K562 (cell line): ENCODE results near the gene PPP1R15A. TPM values are rescaled to one million over a fixed set of nuclear protein-coding genes. Genes with fewer than 3 reads are reported as not detected.

Experiments used
- ATAC-seq: fragments of 200-7000 bp; cut with Tn5 transposase; 3 replicates; pipeline ENCODE4 v1.9.1; 2020; ENCODE audit warnings: moderate library complexity
- BruUV-seq: library from RNA; stranded (reverse); fragments of 400-500 nt; replicated peaks from 2 replicates; lab custom pipeline; 2021; lab: Mats Ljungman, UMichigan
- CTCF ChIA-PET: fragments of 300-600 bp; formaldehyde crosslinking; extraction: SDS; loops from one replicate; lab custom pipeline; 2021; ENCODE audit warnings: low intra/inter-chr PET ratio; lab: Yijun Ruan, JAX
- POLR2A ChIA-PET: fragments of 300-600, 350-650 bp; sonication (Branson Sonifier 250); formaldehyde crosslinking; extraction: SDS; loops from one replicate; lab custom pipeline; 2021; ENCODE audit warnings: antibody characterized with exemption, inconsistent platforms; lab: Yijun Ruan, JAX
- DNase-seq, 4 experiments: peaks; one replicate each; pipeline versions ENCODE4 v3.0.0 to v3.0.0-alpha.2; 2011 to 2018; ENCODE audit warnings: low spot score in 3 of 4, mixed read lengths in 3 of 4; ENCODE audit errors: extremely low read depth in 1 of 4
- FAIRE-seq: peaks from 2 replicates; lab custom pipeline; 2011; peaks lifted over from hg19 to GRCh38; lab: Jason Lieb, UNC
- H2AFZ ChIP-seq: 2 replicates; pipeline ENCODE4 v1.6.0; 2011; ENCODE audit warnings: low read depth, low read length, control low read depth, inconsistent platforms
- H3K27ac ChIP-seq: fragments of 200-600 bp; 3 replicates; pipeline ENCODE4 v1.8.0; 2011; ENCODE audit warnings: low read depth, mild to moderate bottlenecking, control low read depth, inconsistent platforms, low read length, moderate library complexity, mixed read lengths; ENCODE audit errors: extremely low read depth
- H3K27me3 ChIP-seq, 2 experiments: fragments of 300-600 bp in 1 of 2; 2 replicates in 1 of 2; 3 replicates in 1 of 2; pipeline versions ENCODE4 v1.6.0 to v1.8.0; 2011; ENCODE audit warnings: inconsistent platforms in 2 of 2, low read length in 2 of 2, mild to moderate bottlenecking in 1 of 2, mixed read lengths in 1 of 2, moderate library complexity in 1 of 2; ENCODE audit not compliant: control insufficient read depth in 2 of 2, insufficient read depth in 2 of 2
- H3K36me3 ChIP-seq: fragments of 300-600 bp; 3 replicates; pipeline ENCODE4 v1.8.0; 2011; ENCODE audit warnings: mild to moderate bottlenecking, low read length, inconsistent platforms; ENCODE audit not compliant: control insufficient read depth, insufficient read depth
- H3K4me1 ChIP-seq, 2 experiments: fragments of 200-600 bp in 1 of 2; replicated peaks in 1 of 2; 2 replicates in 1 of 2; 3 replicates in 1 of 2; pipeline versions ENCODE4 v1.5.1 to v1.8.0; 2011; ENCODE audit warnings: inconsistent platforms in 2 of 2, low read length in 2 of 2, mild to moderate bottlenecking in 1 of 2, mixed read lengths in 1 of 2, moderate library complexity in 1 of 2; ENCODE audit not compliant: control insufficient read depth in 2 of 2, insufficient read depth in 2 of 2
- H3K4me2 ChIP-seq: 2 replicates; pipeline ENCODE4 v1.6.1; 2011; ENCODE audit warnings: low read length, control low read depth, inconsistent platforms, mixed read lengths; ENCODE audit not compliant: insufficient read depth
- H3K4me3 ChIP-seq: fragments of 200-600 bp; sonication (generic), shearing (Covaris generic); 2 replicates; pipeline ENCODE4 v1.5.1; 2016; ENCODE audit warnings: control low read depth, inconsistent platforms
- H3K79me2 ChIP-seq: fragments of 200-600 bp; 3 replicates; pipeline ENCODE4 v1.8.0; 2011; ENCODE audit warnings: low read length, inconsistent platforms; ENCODE audit not compliant: control insufficient read depth, insufficient read depth
- H3K9ac ChIP-seq, 2 experiments: 2 replicates each; pipeline versions ENCODE4 v1.6.0 to v1.6.1; 2011; ENCODE audit warnings: low read depth in 2 of 2, low read length in 2 of 2, control low read depth in 1 of 2, inconsistent platforms in 1 of 2, mild to moderate bottlenecking in 1 of 2, mixed read lengths in 1 of 2; ENCODE audit not compliant: insufficient read depth in 1 of 2
- H3K9me1 ChIP-seq: one replicate; pipeline ENCODE4 v1.6.0; 2011; ENCODE audit warnings: inconsistent platforms, mild to moderate bottlenecking, low read length, moderate library complexity; ENCODE audit not compliant: control insufficient read depth, insufficient read depth
- H3K9me3 ChIP-seq: replicated peaks from 2 replicates; pipeline ENCODE4 v1.5.1; 2011; ENCODE audit warnings: low read depth, low read length, inconsistent platforms; ENCODE audit not compliant: control insufficient read depth, insufficient read depth
- H4K20me1 ChIP-seq: replicated peaks from 2 replicates; pipeline ENCODE4 v1.6.1; 2011; ENCODE audit warnings: low read length, inconsistent platforms, mixed read lengths; ENCODE audit not compliant: control insufficient read depth, insufficient read depth
- MTF1 ChIP-seq: fragments of 250-450 bp; sonication (Bioruptor Pico); IDR thresholded peaks from 2 replicates; pipeline ENCODE4 v1.9.0; 2021; ENCODE audit warnings: moderate library complexity, mild to moderate bottlenecking, inconsistent platforms, borderline replicate concordance
- PHB ChIP-seq: fragments of 250-450 bp; sonication (Bioruptor Pico); IDR thresholded peaks from 2 replicates; pipeline ENCODE4 v1.5.0; 2021
- SMC3 ChIP-seq: conservative IDR thresholded peaks from 2 replicates; pipeline ENCODE4 v1.6.1; 2011; ENCODE audit warnings: low read depth, low read length, improper control_type of control experiment; ENCODE audit not compliant: insufficient read depth
- WGBS: fragments of 100-300 bp; shearing (Covaris generic); methylation state at CpG from one replicate; pipeline ENCODE4 v1.1.6; 2016; ENCODE audit warnings: low coverage, mixed read lengths; ENCODE audit not compliant: insufficient coverage; ENCODE audit errors: missing lambda C conversion rate; 5-methylcytosine and 5-hydroxymethylcytosine counted together
- in situ Hi-C: fragments of 300-500 bp; cut with MboI; formaldehyde crosslinking; loops from 4 replicates; pipeline ENCODE4 v1.15.0; 2018; ENCODE audit warnings: inconsistent platforms, mixed read lengths
- intact Hi-C: fragments of 100-400 bp; cut with micrococcal nuclease; formaldehyde crosslinking; loops from 2 replicates; pipeline ENCODE4 v1.14.2; 2022
- polyA plus RNA-seq, 8 experiments: library from polyadenylated mRNA; depleted of rRNA in 4 of 8; stranded (reverse) in 5 of 8; unstranded in 3 of 8; fragments of >200 nt; fragmentation: Nextera tagmentation in 2 of 8; fragmentation: Illumina TruSeq in 1 of 8; extraction: Ambion mirVana in 2 of 8; extraction: Trizol in 1 of 8; gene quantifications; 2 replicates each; pipeline versions ENCODE4 v1.2.1 to v1.2.3, GENCODE V29; 2011 to 2014; ENCODE audit warnings: inconsistent platforms in 1 of 8, missing spikeins in 1 of 8
- total RNA-seq, 7 experiments: library from RNA; depleted of rRNA in 6 of 7; stranded (reverse); fragments of >200 nt in 6 of 7; fragmentation: Illumina TruSeq in 2 of 7; extraction: Trizol in 2 of 7; gene quantifications; 2 replicates each; pipeline versions ENCODE4 v1.2.1 to v1.2.3, GENCODE V29; 2011 to 2021; ENCODE audit warnings: low replicate concordance in 1 of 7
- TF ChIP-seq, protein P1 (sequence below): sonication (generic); formaldehyde crosslinking; IDR thresholded peaks from 2 replicates; pipeline ENCODE4 v1.8.0; 2022; ENCODE audit warnings: mild to moderate bottlenecking, missing genetic modification reagents

The PPP1R15A gene
- total and polyA plus RNA-seq, 9 of the 15 experiments (the other 6 are each of a cell fraction or from before 2014, with no cell fraction given), result 0.42 to 73.7 (median 44.0) TPM

DNA sequence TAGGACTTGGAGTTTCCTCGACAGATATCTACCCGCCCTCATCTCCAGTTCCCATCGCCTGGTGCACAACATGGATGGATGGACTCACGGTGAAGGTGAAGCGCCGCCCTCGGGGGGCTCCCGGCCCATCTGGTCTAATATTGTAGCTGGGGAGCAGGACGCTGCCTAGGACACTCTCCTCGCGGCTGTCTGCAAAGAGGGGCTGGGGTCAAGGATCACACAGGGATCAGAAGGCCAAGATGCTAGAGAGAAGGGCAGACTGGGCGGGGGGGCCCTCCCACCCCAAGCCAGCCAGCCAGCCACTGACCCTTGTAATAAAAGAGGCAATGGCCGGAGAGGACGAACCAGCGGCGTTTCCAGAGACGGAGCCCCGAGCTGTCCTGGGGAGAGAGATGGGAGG, 10.9 kb upstream of the PPP1R15A start (continued):
- no peak for TF ChIP-seq MTF1 (CRISPR knock-in tag)
- TF ChIP-seq, protein P1, sequence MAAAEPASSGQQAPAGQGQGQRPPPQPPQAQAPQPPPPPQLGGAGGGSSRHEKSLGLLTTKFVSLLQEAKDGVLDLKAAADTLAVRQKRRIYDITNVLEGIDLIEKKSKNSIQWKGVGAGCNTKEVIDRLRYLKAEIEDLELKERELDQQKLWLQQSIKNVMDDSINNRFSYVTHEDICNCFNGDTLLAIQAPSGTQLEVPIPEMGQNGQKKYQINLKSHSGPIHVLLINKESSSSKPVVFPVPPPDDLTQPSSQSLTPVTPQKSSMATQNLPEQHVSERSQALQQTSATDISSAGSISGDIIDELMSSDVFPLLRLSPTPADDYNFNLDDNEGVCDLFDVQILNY (CRISPR knock-in tag), result no peak
- no peak for TF ChIP-seq SMC3

- no peak for TF ChIP-seq PHB
- Histone ChIP-seq H3K4me2 (no peak overlapping the region), H3K4me1 (peaks cover 21 to 63% of the 10 kb centered on the region in 2 experiments), H4K20me1 (no peaks in the 10 kb centered on the region), H3K27ac (no peak overlapping the region), H2AFZ (no peak overlapping the region), H3K79me2 (peaks cover 4% of the 10 kb centered on the region; the same call in 2 of the 3 replicates), H3K9ac (no peak overlapping the region), H3K4me3 (no peak overlapping the region), H3K9me1 (no peaks in the 10 kb centered on the region), H3K36me3 (no peaks in the 10 kb centered on the region), H3K9me3 (no peaks in the 10 kb centered on the region), H3K27me3 (no peaks in the 10 kb centered on the region)
- ATAC-seq (no peak), FAIRE-seq (no peak), DNase-seq (no peak)
- POLR2A ChIA-PET, result interaction anchor here (3.9 kb wide), 1 partner anchor 13 kb away, joined by 96 read pairs; the partner anchor contains the start of gene PPP1R15A
- 65% methylated on average over 7 of the region's 7 CpGs for WGBS
- intact Hi-C loops, result no loop called here
- in situ Hi-C loops, result no loop called here
- CTCF ChIA-PET, result no interaction called here
- BruUV-seq, result no TSS peak
These were observed 9.4 kb upstream of the PPP1R15A start for GRCh38 chr19:48862827-48863226.
